HepG2 (cell line): ENCODE measurements around the gene NFE2L2. TPM values are rescaled to one million over a fixed set of nuclear protein-coding genes. Genes with fewer than 3 reads are reported as not detected.

Source experiments
- ADNP ChIP-seq: sonication (generic); formaldehyde crosslinking; IDR thresholded peaks from 2 replicates; pipeline ENCODE4 v1.4.0; 2020; ENCODE audit warnings: missing genetic modification reagents
- ESRRA ChIP-seq: sonication (generic); formaldehyde crosslinking; IDR thresholded peaks from 2 replicates; pipeline ENCODE4 v1.5.1; 2020; ENCODE audit warnings: mild to moderate bottlenecking, low read depth, missing genetic modification reagents
- FOXO1 ChIP-seq: sonication (generic); formaldehyde crosslinking; IDR thresholded peaks from 2 replicates; pipeline ENCODE4 v1.4.0; 2020; ENCODE audit warnings: missing genetic modification reagents
- KAT2B ChIP-seq: fragments of 150-350 bp; IDR thresholded peaks from 2 replicates; pipeline ENCODE4 v1.6.1; 2014; ENCODE audit warnings: low read depth, low read length, borderline replicate concordance
- KLF6 ChIP-seq: IDR thresholded peaks from 2 replicates; pipeline ENCODE4 v1.8.0; 2016; ENCODE audit warnings: missing biosample characterization, missing genetic modification reagents
- SNAPC2 ChIP-seq: sonication (generic); formaldehyde crosslinking; IDR thresholded peaks from 2 replicates; pipeline ENCODE4 v1.8.1; 2022; ENCODE audit warnings: mild to moderate bottlenecking, missing genetic modification reagents
- TBX3 ChIP-seq: fragments of 450-650 bp; IDR thresholded peaks from 2 replicates; pipeline ENCODE4 v1.6.1; 2017; ENCODE audit warnings: antibody characterized with exemption, mild to moderate bottlenecking, inconsistent platforms, borderline replicate concordance
- TCF7L2 ChIP-seq: IDR thresholded peaks from 2 replicates; pipeline ENCODE4 v1.6.1; 2011; ENCODE audit warnings: mild to moderate bottlenecking, low read depth, low read length, moderate library complexity
- ZBTB3 ChIP-seq: sonication (generic); formaldehyde crosslinking; IDR thresholded peaks from 2 replicates; pipeline ENCODE4 v1.4.0; 2020; ENCODE audit warnings: low read depth, mild to moderate bottlenecking, moderate library complexity, missing genetic modification reagents, borderline replicate concordance
- ZNF121 ChIP-seq: sonication (generic); formaldehyde crosslinking; IDR thresholded peaks from 2 replicates; pipeline ENCODE4 v1.5.0; 2020; ENCODE audit warnings: mild to moderate bottlenecking, missing genetic modification reagents
- ZNF230 ChIP-seq: sonication (generic); formaldehyde crosslinking; IDR thresholded peaks from 2 replicates; pipeline ENCODE4 v1.4.0; 2020; ENCODE audit warnings: mild to moderate bottlenecking, missing genetic modification reagents
- ZNF256 ChIP-seq: sonication (generic); formaldehyde crosslinking; conservative IDR thresholded peaks from 2 replicates; pipeline ENCODE4 v1.4.0; 2020; ENCODE audit warnings: missing genetic modification reagents
- ZNF3 ChIP-seq: IDR thresholded peaks from 2 replicates; pipeline ENCODE4 v1.7.0; 2017; ENCODE audit warnings: inconsistent platforms
- ZNF382 ChIP-seq: sonication (generic); formaldehyde crosslinking; IDR thresholded peaks from 2 replicates; pipeline ENCODE4 v1.5.0; 2020; ENCODE audit warnings: missing genetic modification reagents, mild to moderate bottlenecking, borderline replicate concordance
- ZNF543 ChIP-seq: sonication (generic); formaldehyde crosslinking; IDR thresholded peaks from 2 replicates; pipeline ENCODE4 v1.4.0; 2020; ENCODE audit warnings: mild to moderate bottlenecking, missing genetic modification reagents
- ZNF660 ChIP-seq: sonication (generic); formaldehyde crosslinking; IDR thresholded peaks from 2 replicates; pipeline ENCODE4 v1.5.1; 2020; ENCODE audit warnings: mild to moderate bottlenecking, low read depth, missing genetic modification reagents, borderline replicate concordance
- ZNF709 ChIP-seq: sonication (generic); formaldehyde crosslinking; IDR thresholded peaks from 2 replicates; pipeline ENCODE4 v1.5.0; 2020; ENCODE audit warnings: mild to moderate bottlenecking, missing genetic modification reagents
- ZNF878 ChIP-seq: sonication (generic); formaldehyde crosslinking; IDR thresholded peaks from 2 replicates; pipeline ENCODE4 v1.8.1; 2023; ENCODE audit warnings: mild to moderate bottlenecking, missing genetic modification reagents, moderate library complexity
- polyA plus RNA-seq, 8 experiments: library from polyadenylated mRNA; depleted of rRNA in 3 of 8; stranded (reverse) in 7 of 8; unstranded in 1 of 8; fragments of >200 nt; fragmentation: Illumina TruSeq in 4 of 8; extraction: Trizol in 4 of 8; gene quantifications; 2 replicates each; pipeline versions ENCODE4 v1.2.1 to v1.2.3, GENCODE V29; 2011 to 2016; ENCODE audit warnings: low read depth in 4 of 8, missing spikeins in 1 of 8, mixed read lengths in 1 of 8; ENCODE audit not compliant: insufficient read depth in 1 of 8
- total RNA-seq, 5 experiments: library from RNA; depleted of rRNA; stranded (reverse); fragments of >200 nt; fragmentation: Illumina TruSeq; extraction: Trizol; gene quantifications; 2 replicates each; pipeline ENCODE4 v1.2.3, GENCODE V29; 2016; ENCODE audit warnings: low read depth in 1 of 5
- TF ChIP-seq, protein P1 (sequence below): sonication (generic); formaldehyde crosslinking; IDR thresholded peaks from 2 replicates; pipeline ENCODE4 v1.4.0; 2020; ENCODE audit warnings: missing genetic modification reagents, borderline replicate concordance
- TF ChIP-seq, protein P2 (sequence below): IDR thresholded peaks from 2 replicates; pipeline ENCODE4 v1.6.1; 2018; ENCODE audit warnings: missing genetic modification reagents
- TF ChIP-seq, protein P3 (sequence below): sonication (generic); formaldehyde crosslinking; IDR thresholded peaks from 2 replicates; pipeline ENCODE4 v1.8.1; 2023; ENCODE audit warnings: missing genetic modification reagents, mild to moderate bottlenecking, borderline replicate concordance
- TF ChIP-seq, protein P4 (sequence below): sonication (generic); formaldehyde crosslinking; IDR thresholded peaks from 2 replicates; pipeline ENCODE4 v1.4.0; 2020; ENCODE audit warnings: mild to moderate bottlenecking, missing genetic modification reagents, borderline replicate concordance
- TF ChIP-seq, protein P5 (sequence below): sonication (generic); formaldehyde crosslinking; IDR thresholded peaks from 2 replicates; pipeline ENCODE4 v1.4.0; 2020; ENCODE audit warnings: missing genetic modification reagents, mild to moderate bottlenecking, borderline replicate concordance

The NFE2L2 gene
- total and polyA plus RNA-seq, 2 of the 13 experiments (the other 11 are each of a cell fraction or from before 2014, with no cell fraction given) = 84.6 to 215 TPM

DNA sequence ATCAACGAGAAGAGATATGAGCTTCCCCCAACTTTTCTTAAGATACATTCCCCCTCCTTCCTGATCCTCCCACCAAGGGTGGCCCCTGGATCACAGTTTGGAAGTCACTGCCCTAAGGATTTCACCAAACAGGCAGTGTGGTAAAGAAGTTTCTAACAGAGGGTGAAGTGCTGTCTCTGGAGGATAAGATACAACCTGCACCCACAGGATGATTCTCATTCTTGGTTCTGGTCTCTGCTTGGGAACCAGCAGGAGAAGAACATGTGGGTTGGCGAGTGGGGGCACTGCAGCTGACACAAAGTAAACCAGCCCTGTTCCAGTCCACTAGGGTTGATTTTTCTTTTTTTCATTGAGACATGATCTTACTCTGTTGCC lies 9.3 kb downstream of the NFE2L2 start (continued):
- TF ChIP-seq ZBTB3 (CRISPR knock-in tag) = 0 out of 2 replicates have a peak, but pooled peaks have one; percentile 72
- TF ChIP-seq ZNF709 = no peak
- no peak for TF ChIP-seq ZNF256 (CRISPR knock-in tag)
- no peak for TF ChIP-seq SNAPC2 (CRISPR knock-in tag)
- TF ChIP-seq ZNF543 (CRISPR knock-in tag) = peak; percentile 67; the same call in 1 of the 2 replicates
- no peak for TF ChIP-seq FOXO1 (CRISPR knock-in tag)
- TF ChIP-seq, protein P1, sequence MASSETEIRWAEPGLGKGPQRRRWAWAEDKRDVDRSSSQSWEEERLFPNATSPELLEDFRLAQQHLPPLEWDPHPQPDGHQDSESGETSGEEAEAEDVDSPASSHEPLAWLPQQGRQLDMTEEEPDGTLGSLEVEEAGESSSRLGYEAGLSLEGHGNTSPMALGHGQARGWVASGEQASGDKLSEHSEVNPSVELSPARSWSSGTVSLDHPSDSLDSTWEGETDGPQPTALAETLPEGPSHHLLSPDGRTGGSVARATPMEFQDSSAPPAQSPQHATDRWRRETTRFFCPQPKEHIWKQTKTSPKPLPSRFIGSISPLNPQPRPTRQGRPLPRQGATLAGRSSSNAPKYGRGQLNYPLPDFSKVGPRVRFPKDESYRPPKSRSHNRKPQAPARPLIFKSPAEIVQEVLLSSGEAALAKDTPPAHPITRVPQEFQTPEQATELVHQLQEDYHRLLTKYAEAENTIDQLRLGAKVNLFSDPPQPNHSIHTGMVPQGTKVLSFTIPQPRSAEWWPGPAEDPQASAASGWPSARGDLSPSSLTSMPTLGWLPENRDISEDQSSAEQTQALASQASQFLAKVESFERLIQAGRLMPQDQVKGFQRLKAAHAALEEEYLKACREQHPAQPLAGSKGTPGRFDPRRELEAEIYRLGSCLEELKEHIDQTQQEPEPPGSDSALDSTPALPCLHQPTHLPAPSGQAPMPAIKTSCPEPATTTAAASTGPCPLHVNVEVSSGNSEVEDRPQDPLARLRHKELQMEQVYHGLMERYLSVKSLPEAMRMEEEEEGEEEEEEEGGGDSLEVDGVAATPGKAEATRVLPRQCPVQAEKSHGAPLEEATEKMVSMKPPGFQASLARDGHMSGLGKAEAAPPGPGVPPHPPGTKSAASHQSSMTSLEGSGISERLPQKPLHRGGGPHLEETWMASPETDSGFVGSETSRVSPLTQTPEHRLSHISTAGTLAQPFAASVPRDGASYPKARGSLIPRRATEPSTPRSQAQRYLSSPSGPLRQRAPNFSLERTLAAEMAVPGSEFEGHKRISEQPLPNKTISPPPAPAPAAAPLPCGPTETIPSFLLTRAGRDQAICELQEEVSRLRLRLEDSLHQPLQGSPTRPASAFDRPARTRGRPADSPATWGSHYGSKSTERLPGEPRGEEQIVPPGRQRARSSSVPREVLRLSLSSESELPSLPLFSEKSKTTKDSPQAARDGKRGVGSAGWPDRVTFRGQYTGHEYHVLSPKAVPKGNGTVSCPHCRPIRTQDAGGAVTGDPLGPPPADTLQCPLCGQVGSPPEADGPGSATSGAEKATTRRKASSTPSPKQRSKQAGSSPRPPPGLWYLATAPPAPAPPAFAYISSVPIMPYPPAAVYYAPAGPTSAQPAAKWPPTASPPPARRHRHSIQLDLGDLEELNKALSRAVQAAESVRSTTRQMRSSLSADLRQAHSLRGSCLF (CRISPR knock-in tag) = no peak
- no peak for TF ChIP-seq ZNF878 (CRISPR knock-in tag)
- no peak for TF ChIP-seq ZNF660 (CRISPR knock-in tag)
- TF ChIP-seq, protein P2, sequence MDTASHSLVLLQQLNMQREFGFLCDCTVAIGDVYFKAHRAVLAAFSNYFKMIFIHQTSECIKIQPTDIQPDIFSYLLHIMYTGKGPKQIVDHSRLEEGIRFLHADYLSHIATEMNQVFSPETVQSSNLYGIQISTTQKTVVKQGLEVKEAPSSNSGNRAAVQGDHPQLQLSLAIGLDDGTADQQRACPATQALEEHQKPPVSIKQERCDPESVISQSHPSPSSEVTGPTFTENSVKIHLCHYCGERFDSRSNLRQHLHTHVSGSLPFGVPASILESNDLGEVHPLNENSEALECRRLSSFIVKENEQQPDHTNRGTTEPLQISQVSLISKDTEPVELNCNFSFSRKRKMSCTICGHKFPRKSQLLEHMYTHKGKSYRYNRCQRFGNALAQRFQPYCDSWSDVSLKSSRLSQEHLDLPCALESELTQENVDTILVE (CRISPR knock-in tag) = no peak
- no peak for TF ChIP-seq ZNF121
- TF ChIP-seq, protein P3, sequence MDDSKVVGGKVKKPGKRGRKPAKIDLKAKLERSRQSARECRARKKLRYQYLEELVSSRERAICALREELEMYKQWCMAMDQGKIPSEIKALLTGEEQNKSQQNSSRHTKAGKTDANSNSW (CRISPR knock-in tag) = no peak
- TF ChIP-seq ZNF3 (CRISPR knock-in tag) = no peak
- TF ChIP-seq KLF6 (CRISPR knock-in tag) = no peak
- TF ChIP-seq KAT2B = no peak
- TF ChIP-seq ADNP (CRISPR knock-in tag) = no peak
- no peak for TF ChIP-seq TCF7L2
- TF ChIP-seq ZNF230 = 0 out of 2 replicates have a peak, but pooled peaks have one; percentile 32
- TF ChIP-seq, protein P4, sequence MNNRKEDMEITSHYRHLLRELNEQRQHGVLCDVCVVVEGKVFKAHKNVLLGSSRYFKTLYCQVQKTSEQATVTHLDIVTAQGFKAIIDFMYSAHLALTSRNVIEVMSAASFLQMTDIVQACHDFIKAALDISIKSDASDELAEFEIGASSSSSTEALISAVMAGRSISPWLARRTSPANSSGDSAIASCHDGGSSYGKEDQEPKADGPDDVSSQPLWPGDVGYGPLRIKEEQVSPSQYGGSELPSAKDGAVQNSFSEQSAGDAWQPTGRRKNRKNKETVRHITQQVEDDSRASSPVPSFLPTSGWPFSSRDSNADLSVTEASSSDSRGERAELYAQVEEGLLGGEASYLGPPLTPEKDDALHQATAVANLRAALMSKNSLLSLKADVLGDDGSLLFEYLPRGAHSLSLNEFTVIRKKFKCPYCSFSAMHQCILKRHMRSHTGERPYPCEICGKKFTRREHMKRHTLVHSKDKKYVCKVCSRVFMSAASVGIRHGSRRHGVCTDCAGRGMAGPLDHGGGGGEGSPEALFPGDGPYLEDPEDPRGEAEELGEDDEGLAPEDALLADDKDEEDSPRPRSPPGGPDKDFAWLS (CRISPR knock-in tag) = peak; percentile 61; the same call in 1 of the 2 replicates
- no peak for TF ChIP-seq ZNF382
- no peak for TF ChIP-seq ESRRA (CRISPR knock-in tag)
- TF ChIP-seq, protein P5, sequence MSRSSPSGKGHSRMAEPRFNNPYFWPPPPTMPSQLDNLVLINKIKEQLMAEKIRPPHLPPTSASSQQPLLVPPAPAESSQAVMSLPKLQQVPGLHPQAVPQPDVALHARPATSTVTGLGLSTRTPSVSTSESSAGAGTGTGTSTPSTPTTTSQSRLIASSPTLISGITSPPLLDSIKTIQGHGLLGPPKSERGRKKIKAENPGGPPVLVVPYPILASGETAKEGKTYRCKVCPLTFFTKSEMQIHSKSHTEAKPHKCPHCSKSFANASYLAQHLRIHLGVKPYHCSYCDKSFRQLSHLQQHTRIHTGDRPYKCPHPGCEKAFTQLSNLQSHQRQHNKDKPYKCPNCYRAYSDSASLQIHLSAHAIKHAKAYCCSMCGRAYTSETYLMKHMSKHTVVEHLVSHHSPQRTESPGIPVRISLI (CRISPR knock-in tag) = 0 out of 2 replicates have a peak, but pooled peaks have one; percentile 13
- no peak for TF ChIP-seq TBX3
